ENCODE measurements around the gene THPO.

The THPO gene

GRCh38 chr3:184361932-184362667, 15.9 kb downstream of the THPO start:
- DNase-seq: peak; percentile 63

GRCh38 chr3:184361532-184361931, 16.5 kb downstream of the THPO start, which contains the start of the genes CLCN2 and POLR2H:
Gene CLCN2 (minus strand): TSS chr3:184361605. CDS start chr3:184361479, 126 bp downstream.
Gene POLR2H (plus strand): TSS chr3:184361710. CDS start chr3:184363493, 1,783 bp downstream.
- peak; percentile 79 for DNase-seq

GRCh38 chr3:184360929-184361531, 17.0 kb downstream of the THPO start:
- DNase-seq: peak; percentile 29

GRCh38 chr3:184360070-184360928, 17.7 kb downstream of the THPO start:
- no peak for DNase-seq

GRCh38 chr3:184359610-184360009, 18.4 kb downstream of the THPO start:
- DNase-seq: no peak

GRCh38 chr3:184358921-184359350, 19.1 kb downstream of the THPO start:
- no peak for DNase-seq

GRCh38 chr3:184358124-184358767, 19.8 kb downstream of the THPO start:
- DNase-seq: no peak

GRCh38 chr3:184357248-184358123, 20.5 kb downstream of the THPO start:
- DNase-seq: no peak

- no peak for DNase-seq
Measured at GRCh38 chr3:184355261-184356040, 22.6 kb downstream of the THPO start.

- DNase-seq: no peak
Measured at GRCh38 chr3:184354754-184355153, 23.3 kb downstream of the THPO start.

- peak; percentile 68 for DNase-seq
Measured at GRCh38 chr3:184354121-184354728, 23.8 kb downstream of the THPO start.

GRCh38 chr3:184353546-184353941, 24.5 kb downstream of the THPO start:
- no peak for DNase-seq

- no peak for DNase-seq
Measured at GRCh38 chr3:184352897-184353545, 25.0 kb downstream of the THPO start.

GRCh38 chr3:184352149-184352785, 25.7 kb downstream of the THPO start:
- no peak for DNase-seq

GRCh38 chr3:184351511-184352148, 26.4 kb downstream of the THPO start:
- DNase-seq: no peak

- DNase-seq: no peak
Measured at GRCh38 chr3:184350618-184351017, 27.4 kb downstream of the THPO start.

- no peak for DNase-seq
Measured at GRCh38 chr3:184349563-184350470, 28.2 kb downstream of the THPO start.

- DNase-seq: no peak
Measured at GRCh38 chr3:184348057-184348382, 30.0 kb downstream of the THPO start.

All from RPMI8226 (cell line).